OCI-LY1 (cell line): ENCODE data around the gene PIP4K2A.

ENCODE experiments used
- CTCF ChIP-seq: fragments of 200-600 bp; sonication (generic), shearing (Covaris generic); IDR thresholded peaks from 2 replicates; pipeline ENCODE4 v1.5.1; 2017; ENCODE audit warnings: mild to moderate bottlenecking, antibody characterized with exemption, low read length, moderate library complexity, mixed read lengths
- EZH2 ChIP-seq: fragments of 200-600 bp; sonication (generic), shearing (Covaris generic); IDR thresholded peaks from 2 replicates; pipeline ENCODE4 v1.8.0; 2017; ENCODE audit warnings: borderline replicate concordance, mixed run types, mild to moderate bottlenecking, antibody characterized with exemption, low read length, moderate library complexity, mixed read lengths

- TF ChIP-seq CTCF (no peak), EZH2 (no peak)
Measured at GRCh38 chr10:22710139-22710745, 4.1 kb downstream of the PIP4K2A start.
